WTC11 (cell line): ENCODE data around the gene MGAT4A. TPM values are rescaled to one million over a fixed set of nuclear protein-coding genes. Genes with fewer than 3 reads are reported as not detected.

Source experiments
- ATAC-seq: fragments of 200-7000 bp; cut with Tn5 transposase; 2 replicates; pipeline ENCODE4 v1.10.0; 2021; ENCODE audit warnings: mild to moderate bottlenecking, moderate library complexity
- CTCF ChIA-PET: fragments of 300-600 bp; sonication (Branson Sonifier 250); formaldehyde crosslinking; loops from one replicate; lab custom pipeline; 2021; ENCODE audit warnings: antibody characterized with exemption; lab: Charles Lee
- POLR2A ChIA-PET: fragments of 350-600 bp; sonication (Branson Sonifier 250); formaldehyde crosslinking; loops from one replicate; lab custom pipeline; 2021; ENCODE audit warnings: antibody characterized with exemption; lab: Charles Lee
- DNase-seq: peaks from one replicate; pipeline ENCODE4 v3.0.0; 2021; ENCODE audit warnings: low spot score
- H3K27ac Mint-ChIP-seq: 2 replicates; pipeline ENCODE4 v1.8.0; 2021; ENCODE audit warnings: mixed read lengths
- H3K27me3 Mint-ChIP-seq: 2 replicates; pipeline ENCODE4 v1.8.0; 2021; ENCODE audit warnings: low read depth, mild to moderate bottlenecking, moderate library complexity, mixed read lengths
- H3K36me3 Mint-ChIP-seq: 2 replicates; pipeline ENCODE4 v1.8.0; 2021; ENCODE audit warnings: mixed read lengths
- H3K4me1 Mint-ChIP-seq: 2 replicates; pipeline ENCODE4 v1.8.0; 2022; ENCODE audit warnings: mixed read lengths
- H3K4me3 Mint-ChIP-seq: 2 replicates; pipeline ENCODE4 v1.8.0; 2021; ENCODE audit warnings: mild to moderate bottlenecking, moderate library complexity, mixed read lengths
- H3K9me3 Mint-ChIP-seq: 2 replicates; pipeline ENCODE4 v1.8.0; 2021; ENCODE audit warnings: mixed read lengths
- ATF1 ChIP-seq: sonication (generic); formaldehyde crosslinking; IDR thresholded peaks from 2 replicates; pipeline ENCODE4 v1.8.1; 2023; ENCODE audit warnings: mild to moderate bottlenecking, moderate library complexity, missing genetic modification reagents
- ELF4 ChIP-seq: sonication (generic); formaldehyde crosslinking; IDR thresholded peaks from 2 replicates; pipeline ENCODE4 v1.8.1; 2022; ENCODE audit warnings: low read depth, mild to moderate bottlenecking, moderate library complexity, missing genetic modification reagents
- FOXP4 ChIP-seq: sonication (generic); formaldehyde crosslinking; IDR thresholded peaks from 2 replicates; pipeline ENCODE4 v1.8.0; 2022; ENCODE audit warnings: mild to moderate bottlenecking, missing genetic modification reagents
- GABPB1 ChIP-seq: sonication (generic); formaldehyde crosslinking; IDR thresholded peaks from 2 replicates; pipeline ENCODE4 v1.8.1; 2023; ENCODE audit warnings: mild to moderate bottlenecking, missing genetic modification reagents
- GTF2I ChIP-seq: fragments of 250-450 bp; sonication (Bioruptor Pico); conservative IDR thresholded peaks from 2 replicates; pipeline ENCODE4 v1.4.0; 2021; ENCODE audit warnings: mild to moderate bottlenecking
- JAZF1 ChIP-seq: fragments of 250-450 bp; sonication (Bioruptor Pico); IDR thresholded peaks from 2 replicates; pipeline ENCODE4 v1.9.0; 2021; ENCODE audit warnings: moderate library complexity, mild to moderate bottlenecking, inconsistent platforms
- NFYB ChIP-seq: sonication (generic); formaldehyde crosslinking; conservative IDR thresholded peaks from 2 replicates; pipeline ENCODE4 v1.8.0; 2022; ENCODE audit warnings: low read depth, missing genetic modification reagents
- NR2C2 ChIP-seq: sonication (generic); formaldehyde crosslinking; IDR thresholded peaks from 2 replicates; pipeline ENCODE4 v1.8.0; 2022; ENCODE audit warnings: mild to moderate bottlenecking, missing genetic modification reagents
- NR3C1 ChIP-seq: sonication (generic); formaldehyde crosslinking; conservative IDR thresholded peaks from 2 replicates; pipeline ENCODE4 v1.8.1; 2023; ENCODE audit warnings: low read depth, mild to moderate bottlenecking, missing genetic modification reagents
- TEAD4 ChIP-seq: sonication (generic); formaldehyde crosslinking; IDR thresholded peaks from 2 replicates; pipeline ENCODE4 v1.8.0; 2022; ENCODE audit warnings: mild to moderate bottlenecking, missing genetic modification reagents
- ZNF121 ChIP-seq: sonication (generic); formaldehyde crosslinking; IDR thresholded peaks from 2 replicates; pipeline ENCODE4 v1.8.0; 2023; ENCODE audit warnings: missing genetic modification reagents
- ZNF219 ChIP-seq: sonication (generic); formaldehyde crosslinking; IDR thresholded peaks from 2 replicates; pipeline ENCODE4 v1.8.0; 2023; ENCODE audit warnings: missing genetic modification reagents, mild to moderate bottlenecking, borderline replicate concordance
- ZNF423 ChIP-seq: fragments of 250-450 bp; sonication (Bioruptor Pico); IDR thresholded peaks from 2 replicates; pipeline ENCODE4 v2.1.2; 2022; ENCODE audit warnings: mild to moderate bottlenecking, moderate library complexity
- total RNA-seq: library from RNA; stranded (reverse); gene quantifications from 3 replicates; pipeline ENCODE4 v1.2.3, GENCODE V29; 2021
- TF ChIP-seq, protein P1 (sequence below): sonication (generic); formaldehyde crosslinking; IDR thresholded peaks from 2 replicates; pipeline ENCODE4 v1.8.0; 2022; ENCODE audit warnings: mild to moderate bottlenecking, missing genetic modification reagents
- TF ChIP-seq, protein P2 (sequence below): fragments of 250-450 bp; sonication (Bioruptor Pico); IDR thresholded peaks from 2 replicates; pipeline ENCODE4 v1.9.0; 2021; ENCODE audit warnings: mild to moderate bottlenecking, borderline replicate concordance
- TF ChIP-seq, protein P3 (sequence below): fragments of 250-450 bp; sonication (Bioruptor Pico); IDR thresholded peaks from 2 replicates; pipeline ENCODE4 v1.8.0; 2021; ENCODE audit warnings: mild to moderate bottlenecking
- TF ChIP-seq, protein P4 (sequence below): sonication (generic); formaldehyde crosslinking; IDR thresholded peaks from 2 replicates; pipeline ENCODE4 v1.8.1; 2023; ENCODE audit warnings: mild to moderate bottlenecking, missing genetic modification reagents

MGAT4A gene
- total RNA-seq, 1 experiment from 2014 or later: 6.7 TPM

DNA sequence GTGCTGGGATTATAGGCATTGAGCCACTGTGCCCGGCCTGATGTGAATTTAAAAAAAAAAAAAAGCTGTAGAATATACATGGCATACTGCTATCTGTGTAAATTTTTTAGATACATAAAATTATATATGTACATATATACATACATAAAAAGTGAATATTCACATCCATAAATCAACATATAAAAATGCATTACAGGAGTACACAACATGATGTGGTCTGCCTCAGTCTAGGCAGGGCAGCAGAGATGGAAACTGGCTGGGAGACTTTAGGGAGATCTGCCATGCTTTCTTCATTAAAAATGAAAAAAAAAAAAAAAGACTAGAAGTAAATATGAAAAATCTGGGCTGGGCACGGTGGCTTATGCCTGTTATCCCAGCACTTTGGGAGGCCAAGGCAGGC lies 24.3 kb downstream of the MGAT4A start:
- Mint-ChIP-seq H3K4me1 (no peaks in the 10 kb centered on the region), H3K27ac (no peak overlapping the region), H3K4me3 (no peak overlapping the region), H3K36me3 (no peaks in the 10 kb centered on the region), H3K27me3 (no peaks in the 10 kb centered on the region), H3K9me3 (no peaks in the 10 kb centered on the region)
- DNase-seq: no peak
- ATAC-seq: no peak
- CTCF ChIA-PET: interaction anchor here (0.7 to 1.6 kb wide), 2 partner anchors 72 to 105 kb away, joined by 3 to 4 read pairs; no protein-coding TSS in a partner anchor
- POLR2A ChIA-PET: interaction anchor here (0.7 kb wide), 1 partner anchor 20 kb away, joined by 4 read pairs; no protein-coding TSS in a partner anchor
- TF ChIP-seq, protein P1, sequence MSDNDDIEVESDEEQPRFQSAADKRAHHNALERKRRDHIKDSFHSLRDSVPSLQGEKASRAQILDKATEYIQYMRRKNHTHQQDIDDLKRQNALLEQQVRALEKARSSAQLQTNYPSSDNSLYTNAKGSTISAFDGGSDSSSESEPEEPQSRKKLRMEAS (CRISPR knock-in tag): no peak
- TF ChIP-seq, protein P2, sequence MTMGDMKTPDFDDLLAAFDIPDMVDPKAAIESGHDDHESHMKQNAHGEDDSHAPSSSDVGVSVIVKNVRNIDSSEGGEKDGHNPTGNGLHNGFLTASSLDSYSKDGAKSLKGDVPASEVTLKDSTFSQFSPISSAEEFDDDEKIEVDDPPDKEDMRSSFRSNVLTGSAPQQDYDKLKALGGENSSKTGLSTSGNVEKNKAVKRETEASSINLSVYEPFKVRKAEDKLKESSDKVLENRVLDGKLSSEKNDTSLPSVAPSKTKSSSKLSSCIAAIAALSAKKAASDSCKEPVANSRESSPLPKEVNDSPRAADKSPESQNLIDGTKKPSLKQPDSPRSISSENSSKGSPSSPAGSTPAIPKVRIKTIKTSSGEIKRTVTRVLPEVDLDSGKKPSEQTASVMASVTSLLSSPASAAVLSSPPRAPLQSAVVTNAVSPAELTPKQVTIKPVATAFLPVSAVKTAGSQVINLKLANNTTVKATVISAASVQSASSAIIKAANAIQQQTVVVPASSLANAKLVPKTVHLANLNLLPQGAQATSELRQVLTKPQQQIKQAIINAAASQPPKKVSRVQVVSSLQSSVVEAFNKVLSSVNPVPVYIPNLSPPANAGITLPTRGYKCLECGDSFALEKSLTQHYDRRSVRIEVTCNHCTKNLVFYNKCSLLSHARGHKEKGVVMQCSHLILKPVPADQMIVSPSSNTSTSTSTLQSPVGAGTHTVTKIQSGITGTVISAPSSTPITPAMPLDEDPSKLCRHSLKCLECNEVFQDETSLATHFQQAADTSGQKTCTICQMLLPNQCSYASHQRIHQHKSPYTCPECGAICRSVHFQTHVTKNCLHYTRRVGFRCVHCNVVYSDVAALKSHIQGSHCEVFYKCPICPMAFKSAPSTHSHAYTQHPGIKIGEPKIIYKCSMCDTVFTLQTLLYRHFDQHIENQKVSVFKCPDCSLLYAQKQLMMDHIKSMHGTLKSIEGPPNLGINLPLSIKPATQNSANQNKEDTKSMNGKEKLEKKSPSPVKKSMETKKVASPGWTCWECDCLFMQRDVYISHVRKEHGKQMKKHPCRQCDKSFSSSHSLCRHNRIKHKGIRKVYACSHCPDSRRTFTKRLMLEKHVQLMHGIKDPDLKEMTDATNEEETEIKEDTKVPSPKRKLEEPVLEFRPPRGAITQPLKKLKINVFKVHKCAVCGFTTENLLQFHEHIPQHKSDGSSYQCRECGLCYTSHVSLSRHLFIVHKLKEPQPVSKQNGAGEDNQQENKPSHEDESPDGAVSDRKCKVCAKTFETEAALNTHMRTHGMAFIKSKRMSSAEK (CRISPR knock-in tag): no peak

GRCh38 chr2:98705333-98705617 lies 25.7 kb downstream of the MGAT4A start:
- no peaks in the 10 kb centered on the region for H3K27me3 Mint-ChIP-seq
- POLR2A ChIA-PET: no interaction called here
- DNase-seq (no peak), ATAC-seq (no peak)
- CTCF ChIA-PET: interaction anchor here (1.0 kb wide), 1 partner anchor 56 kb away, joined by 3 read pairs; no protein-coding TSS in a partner anchor
- no peaks in the 10 kb centered on the region for H3K9me3 Mint-ChIP-seq
- no peaks in the 10 kb centered on the region for H3K36me3 Mint-ChIP-seq
- no peak overlapping the region for H3K27ac Mint-ChIP-seq
- no peaks in the 10 kb centered on the region for H3K4me1 Mint-ChIP-seq
- no peak for TF ChIP-seq GTF2I
- no peak for TF ChIP-seq TEAD4 (CRISPR knock-in tag)
- no peak for TF ChIP-seq JAZF1
- TF ChIP-seq ELF4 (CRISPR knock-in tag): no peak
- TF ChIP-seq NFYB: no peak
- TF ChIP-seq ATF1 (CRISPR knock-in tag): no peak
- no peak for TF ChIP-seq GABPB1 (CRISPR knock-in tag)
- TF ChIP-seq, protein P3, sequence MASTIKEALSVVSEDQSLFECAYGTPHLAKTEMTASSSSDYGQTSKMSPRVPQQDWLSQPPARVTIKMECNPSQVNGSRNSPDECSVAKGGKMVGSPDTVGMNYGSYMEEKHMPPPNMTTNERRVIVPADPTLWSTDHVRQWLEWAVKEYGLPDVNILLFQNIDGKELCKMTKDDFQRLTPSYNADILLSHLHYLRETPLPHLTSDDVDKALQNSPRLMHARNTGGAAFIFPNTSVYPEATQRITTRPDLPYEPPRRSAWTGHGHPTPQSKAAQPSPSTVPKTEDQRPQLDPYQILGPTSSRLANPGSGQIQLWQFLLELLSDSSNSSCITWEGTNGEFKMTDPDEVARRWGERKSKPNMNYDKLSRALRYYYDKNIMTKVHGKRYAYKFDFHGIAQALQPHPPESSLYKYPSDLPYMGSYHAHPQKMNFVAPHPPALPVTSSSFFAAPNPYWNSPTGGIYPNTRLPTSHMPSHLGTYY (CRISPR knock-in tag): no peak
- no peak for TF ChIP-seq NR2C2
- TF ChIP-seq, protein P4, sequence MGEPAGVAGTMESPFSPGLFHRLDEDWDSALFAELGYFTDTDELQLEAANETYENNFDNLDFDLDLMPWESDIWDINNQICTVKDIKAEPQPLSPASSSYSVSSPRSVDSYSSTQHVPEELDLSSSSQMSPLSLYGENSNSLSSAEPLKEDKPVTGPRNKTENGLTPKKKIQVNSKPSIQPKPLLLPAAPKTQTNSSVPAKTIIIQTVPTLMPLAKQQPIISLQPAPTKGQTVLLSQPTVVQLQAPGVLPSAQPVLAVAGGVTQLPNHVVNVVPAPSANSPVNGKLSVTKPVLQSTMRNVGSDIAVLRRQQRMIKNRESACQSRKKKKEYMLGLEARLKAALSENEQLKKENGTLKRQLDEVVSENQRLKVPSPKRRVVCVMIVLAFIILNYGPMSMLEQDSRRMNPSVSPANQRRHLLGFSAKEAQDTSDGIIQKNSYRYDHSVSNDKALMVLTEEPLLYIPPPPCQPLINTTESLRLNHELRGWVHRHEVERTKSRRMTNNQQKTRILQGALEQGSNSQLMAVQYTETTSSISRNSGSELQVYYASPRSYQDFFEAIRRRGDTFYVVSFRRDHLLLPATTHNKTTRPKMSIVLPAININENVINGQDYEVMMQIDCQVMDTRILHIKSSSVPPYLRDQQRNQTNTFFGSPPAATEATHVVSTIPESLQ: no peak
- no peak for TF ChIP-seq ZNF219 (CRISPR knock-in tag)
- TF ChIP-seq FOXP4: no peak
- TF ChIP-seq ZNF121 (CRISPR knock-in tag): no peak
- no peak for TF ChIP-seq ZNF423
- TF ChIP-seq NR3C1 (CRISPR knock-in tag): no peak
- H3K4me3 Mint-ChIP-seq: no peak overlapping the region
